Activated naive CD8-positive, alpha-beta T cell treated with anti-CD3 and anti-CD28 coated beads, Interleukin-2, amount 50 U/mL, for 24 hours (primary cell): ENCODE measurements around the gene HABP2.
A peak's percentile ranks its signal among the peaks of the same experiment; 100 is the strongest.

ENCODE experiments used
- ATAC-seq: fragments of 150-1000 bp; cut with Tn5 transposase; one replicate; pipeline ENCODE4 v1.10.0; 2021
- DNase-seq: peaks from one replicate; pipeline ENCODE4 v3.0.0; 2021
- H3K27ac Mint-ChIP-seq: one replicate; pipeline ENCODE4 v1.8.0; 2021; ENCODE audit warnings: mild to moderate bottlenecking, mixed read lengths
- H3K27me3 Mint-ChIP-seq: one replicate; pipeline ENCODE4 v1.8.0; 2021; ENCODE audit warnings: mixed read lengths
- H3K36me3 Mint-ChIP-seq: one replicate; pipeline ENCODE4 v1.8.0; 2021; ENCODE audit warnings: low read depth, mixed read lengths
- H3K4me1 Mint-ChIP-seq: one replicate; pipeline ENCODE4 v1.8.0; 2021; ENCODE audit warnings: mixed read lengths
- H3K4me3 Mint-ChIP-seq: one replicate; pipeline ENCODE4 v1.8.0; 2021; ENCODE audit warnings: mild to moderate bottlenecking, moderate library complexity, mixed read lengths
- H3K9me3 Mint-ChIP-seq: one replicate; pipeline ENCODE4 v1.8.0; 2021; ENCODE audit warnings: mixed read lengths

HABP2 gene

GRCh38 chr10:113585949-113586348 is 33.1 kb downstream of the HABP2 start:
- no peak for DNase-seq
- Mint-ChIP-seq H3K27me3 (peaks cover 9% of the 10 kb centered on the region), H3K27ac (no peak overlapping the region), H3K4me3 (no peak overlapping the region), H3K4me1 (no peaks in the 10 kb centered on the region), H3K9me3 (no peaks in the 10 kb centered on the region), H3K36me3 (no peaks in the 10 kb centered on the region)
- ATAC-seq = peak; percentile 17

- no peak for ATAC-seq
- Mint-ChIP-seq H3K9me3 (no peaks in the 10 kb centered on the region), H3K27me3 (no peaks in the 10 kb centered on the region), H3K4me3 (no peak overlapping the region), H3K27ac (no peak overlapping the region), H3K36me3 (no peaks in the 10 kb centered on the region), H3K4me1 (no peaks in the 10 kb centered on the region)
- no peak for DNase-seq
Observed at GRCh38 chr10:113589201-113589770, 36.4 kb downstream of the HABP2 start.

- Mint-ChIP-seq H3K36me3 (no peaks in the 10 kb centered on the region), H3K27ac (no peak overlapping the region), H3K4me3 (no peak overlapping the region), H3K4me1 (no peaks in the 10 kb centered on the region), H3K9me3 (no peaks in the 10 kb centered on the region), H3K27me3 (no peaks in the 10 kb centered on the region)
- ATAC-seq = no peak
- DNase-seq = no peak
Observed at GRCh38 chr10:113590581-113590980, 37.7 kb downstream of the HABP2 start.

GRCh38 chr10:113592380-113592779 is 39.5 kb downstream of the HABP2 start:
- no peak overlapping the region for H3K27ac Mint-ChIP-seq
- H3K36me3 Mint-ChIP-seq = no peaks in the 10 kb centered on the region
- ATAC-seq (no peak), DNase-seq (no peak)
- no peaks in the 10 kb centered on the region for H3K9me3 Mint-ChIP-seq
- H3K4me1 Mint-ChIP-seq = no peaks in the 10 kb centered on the region
- peaks cover 1% of the 10 kb centered on the region for H3K27me3 Mint-ChIP-seq
- H3K4me3 Mint-ChIP-seq = no peak overlapping the region

- DNase-seq (no peak), ATAC-seq (no peak)
- Mint-ChIP-seq H3K4me3 (no peak overlapping the region), H3K9me3 (no peaks in the 10 kb centered on the region), H3K27ac (no peak overlapping the region), H3K36me3 (no peaks in the 10 kb centered on the region), H3K27me3 (peaks cover 1% of the 10 kb centered on the region), H3K4me1 (no peaks in the 10 kb centered on the region)
Observed at GRCh38 chr10:113594652-113595051, 41.8 kb downstream of the HABP2 start.

GRCh38 chr10:113600569-113600968 is 47.7 kb downstream of the HABP2 start:
- Mint-ChIP-seq H3K27me3 (peaks cover 1% of the 10 kb centered on the region), H3K4me1 (no peaks in the 10 kb centered on the region), H3K27ac (no peak overlapping the region), H3K4me3 (no peak overlapping the region), H3K9me3 (peaks cover 5% of the 10 kb centered on the region), H3K36me3 (no peaks in the 10 kb centered on the region)
- no peak for DNase-seq
- no peak for ATAC-seq

GRCh38 chr10:113603057-113603777 is 50.4 kb downstream of the HABP2 start:
- Mint-ChIP-seq H3K4me1 (no peaks in the 10 kb centered on the region), H3K4me3 (no peak overlapping the region), H3K27me3 (peaks cover 2% of the 10 kb centered on the region), H3K9me3 (peaks cover 5% of the 10 kb centered on the region), H3K27ac (no peak overlapping the region), H3K36me3 (no peaks in the 10 kb centered on the region)
- DNase-seq (no peak), ATAC-seq (no peak)

GRCh38 chr10:113604572-113604971 is 51.7 kb downstream of the HABP2 start:
- Mint-ChIP-seq H3K4me3 (no peak overlapping the region), H3K36me3 (no peaks in the 10 kb centered on the region), H3K4me1 (no peaks in the 10 kb centered on the region), H3K27me3 (peaks cover 5% of the 10 kb centered on the region), H3K9me3 (peaks cover 5% of the 10 kb centered on the region), H3K27ac (no peak overlapping the region)
- DNase-seq (no peak), ATAC-seq (no peak)

- no peaks in the 10 kb centered on the region for H3K36me3 Mint-ChIP-seq
- no peak overlapping the region for H3K27ac Mint-ChIP-seq
- H3K4me3 Mint-ChIP-seq = no peak overlapping the region
- H3K27me3 Mint-ChIP-seq = peaks cover 6% of the 10 kb centered on the region
- no peak for ATAC-seq
- no peaks in the 10 kb centered on the region for H3K4me1 Mint-ChIP-seq
- peaks cover 5% of the 10 kb centered on the region for H3K9me3 Mint-ChIP-seq
- no peak for DNase-seq
Observed at GRCh38 chr10:113605268-113605978, 52.6 kb downstream of the HABP2 start.

- Mint-ChIP-seq H3K36me3 (no peaks in the 10 kb centered on the region), H3K27me3 (peaks cover 26% of the 10 kb centered on the region), H3K27ac (no peak overlapping the region), H3K4me3 (no peak overlapping the region), H3K4me1 (no peaks in the 10 kb centered on the region), H3K9me3 (no peaks in the 10 kb centered on the region)
- ATAC-seq (no peak), DNase-seq (no peak)
Observed at GRCh38 chr10:113609704-113610108, 56.9 kb downstream of the HABP2 start.

GRCh38 chr10:113610631-113611601 is 58.1 kb downstream of the HABP2 start:
- Mint-ChIP-seq H3K4me1 (no peaks in the 10 kb centered on the region), H3K4me3 (no peak overlapping the region), H3K36me3 (no peaks in the 10 kb centered on the region), H3K9me3 (no peaks in the 10 kb centered on the region), H3K27me3 (peaks cover 30% of the 10 kb centered on the region), H3K27ac (no peak overlapping the region)
- no peak for ATAC-seq
- no peak for DNase-seq

- DNase-seq (no peak), ATAC-seq (no peak)
- no peaks in the 10 kb centered on the region for H3K9me3 Mint-ChIP-seq
- no peak overlapping the region for H3K4me3 Mint-ChIP-seq
- H3K4me1 Mint-ChIP-seq = no peaks in the 10 kb centered on the region
- no peaks in the 10 kb centered on the region for H3K36me3 Mint-ChIP-seq
- H3K27me3 Mint-ChIP-seq = peaks cover 41% of the 10 kb centered on the region
- no peak overlapping the region for H3K27ac Mint-ChIP-seq
Observed at GRCh38 chr10:113612154-113612553, 59.3 kb downstream of the HABP2 start.

- ATAC-seq = no peak
- Mint-ChIP-seq H3K4me3 (no peak overlapping the region), H3K4me1 (no peaks in the 10 kb centered on the region), H3K36me3 (no peaks in the 10 kb centered on the region), H3K9me3 (no peaks in the 10 kb centered on the region), H3K27me3 (peaks cover 48% of the 10 kb centered on the region), H3K27ac (no peak overlapping the region)
- no peak for DNase-seq
Observed at GRCh38 chr10:113613427-113613826, 60.6 kb downstream of the HABP2 start.

GRCh38 chr10:113613977-113614690 is 61.3 kb downstream of the HABP2 start:
- ATAC-seq = no peak
- peaks cover 53% of the 10 kb centered on the region for H3K27me3 Mint-ChIP-seq

More at GRCh38 chr10:113613977-113614690, 61.3 kb downstream of the HABP2 start:
- Mint-ChIP-seq H3K4me3 (no peak overlapping the region), H3K9me3 (no peaks in the 10 kb centered on the region), H3K27ac (no peak overlapping the region), H3K4me1 (no peaks in the 10 kb centered on the region), H3K36me3 (no peaks in the 10 kb centered on the region)
- no peak for DNase-seq
